Measurements from ENCODE around the gene VAPB.

VAPB gene

GRCh38 chr20:58482416-58482815 is 93.4 kb downstream of the VAPB start:
- no peak for DNase-seq (ENCODE audit: low read depth)

- no peak for DNase-seq (ENCODE audit: low read depth)
Measured at GRCh38 chr20:58483051-58483450, 94.0 kb downstream of the VAPB start.

GRCh38 chr20:58483470-58483869 is 94.4 kb downstream of the VAPB start:
- DNase-seq (ENCODE audit: low read depth): no peak

- no peak for DNase-seq (ENCODE audit: low read depth)
Measured at GRCh38 chr20:58485393-58485792, 96.4 kb downstream of the VAPB start.

- no peak for DNase-seq (ENCODE audit: low read depth)
Measured at GRCh38 chr20:58486207-58486606, 97.2 kb downstream of the VAPB start.

GRCh38 chr20:58492074-58492718 is 103.2 kb downstream of the VAPB start:
- DNase-seq (ENCODE audit: low read depth): no peak

GRCh38 chr20:58492795-58493524 is 103.9 kb downstream of the VAPB start:
- DNase-seq (ENCODE audit: low read depth): no peak

GRCh38 chr20:58494923-58495622 is 106.0 kb downstream of the VAPB start:
- no peak for DNase-seq (ENCODE audit: low read depth)

- no peak for DNase-seq (ENCODE audit: low read depth)
Measured at GRCh38 chr20:58495623-58496428, 106.8 kb downstream of the VAPB start.

- DNase-seq (ENCODE audit: low read depth): no peak
Measured at GRCh38 chr20:58496429-58496769, 107.4 kb downstream of the VAPB start.

- DNase-seq (ENCODE audit: low read depth): no peak
Measured at GRCh38 chr20:58497076-58497641, 108.1 kb downstream of the VAPB start.

- DNase-seq (ENCODE audit: low read depth): no peak
Measured at GRCh38 chr20:58497724-58498469, 108.9 kb downstream of the VAPB start.

GRCh38 chr20:58498470-58499068 is 109.5 kb downstream of the VAPB start:
- no peak for DNase-seq (ENCODE audit: low read depth)

GRCh38 chr20:58500256-58500655 is 111.2 kb downstream of the VAPB start:
- DNase-seq (ENCODE audit: low read depth): no peak
